COLO668 (cell line): ENCODE results near the gene GLB1L.
"Not testable (repeated sequence)": the region's sequence is repeated elsewhere in the genome, so short reads cannot be mapped to it uniquely, and the experiment has no call there.

Source experiments
- DNase-seq: peaks from one replicate; lab custom pipeline; 2025; ENCODE audit not compliant: unreplicated experiment; lab: John Stamatoyannopoulos, UW

GLB1L gene

GRCh38 chr2:219281588-219281987 is 36.3 kb upstream of the GLB1L start:
- DNase-seq = no peak

- no peak for DNase-seq
Measured at GRCh38 chr2:219280651-219281050, 35.4 kb upstream of the GLB1L start.

- no peak for DNase-seq
Measured at GRCh38 chr2:219279916-219280516, 34.8 kb upstream of the GLB1L start.

GRCh38 chr2:219279151-219279915 is 34.1 kb upstream of the GLB1L start, which contains the start of gene DNAJB2:
Gene DNAJB2, plus strand, starts transcription at chr2:219279366. Its CDS starts 468 bp downstream, at chr2:219279834.
- peak; percentile 99 for DNase-seq

- no peak for DNase-seq
Measured at GRCh38 chr2:219278655-219279150, 33.5 kb upstream of the GLB1L start.

GRCh38 chr2:219277703-219278654 is 32.7 kb upstream of the GLB1L start:
- DNase-seq = peak; percentile 73

GRCh38 chr2:219274361-219274921 is 29.2 kb upstream of the GLB1L start:
- DNase-seq = no peak

- DNase-seq = no peak
Measured at GRCh38 chr2:219273937-219274336, 28.7 kb upstream of the GLB1L start.

- no peak for DNase-seq
Measured at GRCh38 chr2:219272995-219273394, 27.8 kb upstream of the GLB1L start.

- no peak for DNase-seq
Measured at GRCh38 chr2:219272356-219272755, 27.1 kb upstream of the GLB1L start.

GRCh38 chr2:219271021-219271420 is 25.8 kb upstream of the GLB1L start:
- no peak for DNase-seq

- DNase-seq = no peak
Measured at GRCh38 chr2:219270055-219270372, 24.8 kb upstream of the GLB1L start.

- peak; percentile 65 for DNase-seq
Measured at GRCh38 chr2:219269362-219270054, 24.3 kb upstream of the GLB1L start.

- DNase-seq = no peak
Measured at GRCh38 chr2:219268294-219268693, 23.1 kb upstream of the GLB1L start.

- DNase-seq = no peak
Measured at GRCh38 chr2:219266886-219267285, 21.6 kb upstream of the GLB1L start.

GRCh38 chr2:219266232-219266631 is 21.0 kb upstream of the GLB1L start:
- DNase-seq = no peak

GRCh38 chr2:219261024-219261855 is 16.0 kb upstream of the GLB1L start:
- DNase-seq = no peak

GRCh38 chr2:219258942-219259341 is 13.7 kb upstream of the GLB1L start:
- DNase-seq = not testable (repeated sequence)

- no peak for DNase-seq
Measured at GRCh38 chr2:219254590-219255201, 9.5 kb upstream of the GLB1L start.
